SK-N-MC (cell line): Measurements from ENCODE around the gene DGKQ.
A peak's percentile ranks its signal among the peaks of the same experiment; 100 is the strongest.
"Not testable (repeated sequence)": the region's sequence is repeated elsewhere in the genome, so short reads cannot be mapped to it uniquely, and the experiment has no call there.

ENCODE experiments used
- DNase-seq: peaks from one replicate; pipeline ENCODE4 v3.0.0-alpha.2; 2011; ENCODE audit warnings: low read depth, low spot score
- H3K27ac ChIP-seq: fragments of 200-600 bp; sonication (generic); 2 replicates; pipeline ENCODE4 v1.5.1; 2016; ENCODE audit warnings: mixed run types
- H3K36me3 ChIP-seq: fragments of 200-600 bp; sonication (generic); 2 replicates; pipeline ENCODE4 v1.6.1; 2017; ENCODE audit warnings: antibody characterized with exemption, low read length, mixed read lengths; ENCODE audit not compliant: insufficient read depth
- H3K4me3 ChIP-seq: fragments of 200-600 bp; sonication (generic); 2 replicates; pipeline ENCODE4 v1.5.1; 2016
- H3K9ac ChIP-seq: fragments of 200-600 bp; sonication (generic); 2 replicates; pipeline ENCODE4 v1.8.0; 2017; ENCODE audit warnings: mixed run types, mixed read lengths; ENCODE audit not compliant: insufficient read length
- H3K9me3 ChIP-seq: fragments of 200-600 bp; sonication (generic); 2 replicates; pipeline ENCODE4 v1.6.1; 2017; ENCODE audit warnings: low read depth, mild to moderate bottlenecking, antibody characterized with exemption, low read length, moderate library complexity, mixed read lengths
- EZH2 ChIP-seq: fragments of 200-600 bp; sonication (generic); IDR thresholded peaks from one replicate; pipeline ENCODE4 v1.6.1; 2017; ENCODE audit warnings: antibody characterized with exemption
- FOXP2 ChIP-seq: optimal IDR thresholded peaks from 2 replicates; pipeline ENCODE3; 2011; ENCODE audit warnings: mild to moderate bottlenecking, moderate library complexity; ENCODE audit not compliant: insufficient read depth; ENCODE audit errors: extremely low read length, control extremely low read depth
- POLR2AphosphoS5 ChIP-seq: IDR thresholded peaks from 2 replicates; pipeline ENCODE4 v1.6.1; 2012; ENCODE audit warnings: mild to moderate bottlenecking, low read depth, low read length, borderline replicate concordance

Gene DGKQ

GRCh38 chr4:978957-979701, 5.8 kb upstream of the DGKQ start:
- Histone ChIP-seq H3K27ac (peak overlapping the region; percentile 77), H3K9me3 (no peaks in the 10 kb centered on the region), H3K9ac (peak overlapping the region; percentile 44), H3K36me3 (no peaks in the 10 kb centered on the region), H3K4me3 (peak overlapping the region; percentile 19; the same call in 1 of the 2 replicates)
- DNase-seq = no peak
- TF ChIP-seq FOXP2 (no peak), EZH2 (no peak), POLR2AphosphoS5 (no peak)

DNA sequence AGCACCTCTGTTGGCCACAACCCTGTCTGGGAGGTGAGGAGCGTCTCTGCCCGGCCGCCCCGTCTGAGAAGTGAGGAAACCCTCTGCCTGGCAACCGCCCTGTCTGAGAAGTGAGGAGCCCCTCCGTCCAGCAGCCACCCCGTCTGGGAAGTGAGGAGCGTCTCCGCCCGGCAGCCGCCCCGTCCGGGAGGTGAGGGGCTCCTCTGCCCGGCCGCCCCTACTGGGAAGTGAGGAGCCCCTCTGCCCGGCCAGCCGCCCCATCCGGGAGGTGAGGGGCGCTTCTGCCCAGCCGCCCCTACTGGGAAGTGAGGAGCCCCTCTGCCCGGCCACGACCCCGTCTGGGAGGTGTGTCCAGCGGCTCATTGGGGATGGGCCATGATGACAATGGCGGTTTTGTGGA, 2.6 kb upstream of the DGKQ start:
- H3K9ac ChIP-seq, H3K9me3 ChIP-seq, H3K4me3 ChIP-seq, H3K27ac ChIP-seq, DNase-seq, H3K36me3 ChIP-seq: not testable (repeated sequence)

- Histone ChIP-seq H3K36me3 (no peaks in the 10 kb centered on the region), H3K9ac (no peak overlapping the region), H3K4me3 (no peak overlapping the region), H3K27ac (no peak overlapping the region), H3K9me3 (no peaks in the 10 kb centered on the region)
- TF ChIP-seq POLR2AphosphoS5 (no peak), EZH2 (no peak), FOXP2 (no peak)
- no peak for DNase-seq
Observed at GRCh38 chr4:974668-975067, 1.3 kb upstream of the DGKQ start.

- DNase-seq = no peak
- H3K9me3 ChIP-seq = no peaks in the 10 kb centered on the region
- peak overlapping the region; percentile 65 for H3K9ac ChIP-seq
- TF ChIP-seq EZH2 (no peak), POLR2AphosphoS5 (no peak), FOXP2 (no peak)
- H3K36me3 ChIP-seq = no peaks in the 10 kb centered on the region
- no peak overlapping the region for H3K27ac ChIP-seq
- peak overlapping the region; percentile 85 for H3K4me3 ChIP-seq
Observed at GRCh38 chr4:972651-973424, 531 bp downstream of the DGKQ start.

GRCh38 chr4:971666-972500, 1.5 kb downstream of the DGKQ start:
- Histone ChIP-seq H3K4me3 (peak overlapping the region; percentile 85), H3K9ac (no peak overlapping the region), H3K27ac (no peak overlapping the region), H3K36me3 (no peaks in the 10 kb centered on the region), H3K9me3 (no peaks in the 10 kb centered on the region)
- no peak for DNase-seq
- TF ChIP-seq EZH2 (no peak), FOXP2 (no peak), POLR2AphosphoS5 (no peak)

GRCh38 chr4:970854-971520, 2.4 kb downstream of the DGKQ start:
- Histone ChIP-seq H3K4me3 (no peak overlapping the region), H3K9ac (no peak overlapping the region), H3K27ac (no peak overlapping the region), H3K9me3 (no peaks in the 10 kb centered on the region), H3K36me3 (no peaks in the 10 kb centered on the region)
- TF ChIP-seq EZH2 (no peak), FOXP2 (no peak), POLR2AphosphoS5 (no peak)
- DNase-seq = no peak

DNA sequence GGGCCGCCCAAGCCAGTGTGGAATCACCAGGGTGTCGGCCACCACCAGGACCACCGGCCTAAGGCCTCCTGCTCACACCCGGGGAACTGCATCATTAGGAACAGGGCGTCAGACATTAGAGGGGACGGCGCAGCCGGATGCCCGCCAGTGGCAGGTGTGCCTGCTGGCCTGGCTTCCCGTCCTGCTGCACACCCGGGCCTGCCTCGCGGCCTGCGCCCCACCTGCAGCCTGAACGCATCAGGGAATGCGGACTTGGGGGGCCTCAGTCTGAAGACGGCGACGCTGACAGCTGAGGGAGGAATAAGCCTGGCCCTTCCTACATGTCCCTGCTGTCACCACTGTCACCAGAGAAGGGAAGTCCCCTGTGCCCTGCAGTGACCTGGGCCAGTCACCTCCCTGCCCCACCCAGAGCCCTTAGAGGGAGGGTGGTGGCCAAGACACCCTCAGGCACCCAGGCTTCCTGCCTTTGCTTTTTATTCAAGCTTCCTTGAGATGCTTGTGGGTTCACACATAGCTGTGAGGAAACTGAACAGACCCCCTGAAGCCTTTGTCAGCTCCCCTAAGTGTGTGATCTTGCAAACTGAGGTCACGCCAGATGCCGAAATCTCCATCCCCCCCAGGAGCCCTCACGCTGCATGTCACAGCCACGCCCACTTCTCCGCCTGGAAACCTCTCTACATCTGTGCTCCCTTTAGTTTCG, 3.2 kb downstream of the DGKQ start:
- no peak overlapping the region for H3K9ac ChIP-seq
- H3K36me3 ChIP-seq = no peaks in the 10 kb centered on the region
- TF ChIP-seq FOXP2 (no peak), POLR2AphosphoS5 (no peak), EZH2 (no peak)
- no peak for DNase-seq
- no peak overlapping the region for H3K27ac ChIP-seq
- no peak overlapping the region for H3K4me3 ChIP-seq
- H3K9me3 ChIP-seq = no peaks in the 10 kb centered on the region
